UCSD-AML1 (cell line): Measurements from ENCODE around the gene ADCY6.

Source experiments
- DNase-seq: peaks from one replicate; lab custom pipeline; 2025; ENCODE audit not compliant: unreplicated experiment; lab: John Stamatoyannopoulos, UW

Gene ADCY6

GRCh38 chr12:48786591-48787544, 2.0 kb downstream of the ADCY6 start:
- DNase-seq: no peak

- DNase-seq: no peak
These were observed 5.5 kb downstream of the ADCY6 start for GRCh38 chr12:48783432-48783831.

GRCh38 chr12:48782457-48783395, 6.2 kb downstream of the ADCY6 start:
- no peak for DNase-seq

GRCh38 chr12:48781750-48782456, 7.0 kb downstream of the ADCY6 start:
- no peak for DNase-seq

GRCh38 chr12:48780381-48781025, 8.4 kb downstream of the ADCY6 start:
- DNase-seq: no peak

GRCh38 chr12:48779869-48780268, 9.0 kb downstream of the ADCY6 start:
- DNase-seq: peak; percentile 82

GRCh38 chr12:48777501-48778400, 11.1 kb downstream of the ADCY6 start:
- no peak for DNase-seq

GRCh38 chr12:48776956-48777355, 11.9 kb downstream of the ADCY6 start:
- DNase-seq: no peak

GRCh38 chr12:48775991-48776649, 12.8 kb downstream of the ADCY6 start:
- DNase-seq: no peak

GRCh38 chr12:48775299-48775698, 13.6 kb downstream of the ADCY6 start:
- DNase-seq: no peak

- DNase-seq: no peak
These were observed 14.4 kb downstream of the ADCY6 start for GRCh38 chr12:48774516-48774915.

GRCh38 chr12:48773686-48774085, 15.2 kb downstream of the ADCY6 start:
- no peak for DNase-seq

- no peak for DNase-seq
These were observed 17.2 kb downstream of the ADCY6 start for GRCh38 chr12:48771588-48772112.

- DNase-seq: no peak
These were observed 18.1 kb downstream of the ADCY6 start for GRCh38 chr12:48770756-48771155.

GRCh38 chr12:48768736-48769135, 20.2 kb downstream of the ADCY6 start:
- no peak for DNase-seq

- DNase-seq: no peak
These were observed 20.7 kb downstream of the ADCY6 start for GRCh38 chr12:48768147-48768546.

GRCh38 chr12:48767521-48767920, 21.4 kb downstream of the ADCY6 start:
- no peak for DNase-seq

GRCh38 chr12:48767047-48767446, 21.8 kb downstream of the ADCY6 start:
- no peak for DNase-seq

- DNase-seq: peak; percentile 67
These were observed 23.1 kb downstream of the ADCY6 start for GRCh38 chr12:48765753-48766162.
